Embryonic facial prominence (tissue), 1 donor: Measurements from ENCODE around the gene S100A4.
A peak's percentile ranks its signal among the peaks of the same experiment; 100 is the strongest.
"Not testable (repeated sequence)": the region's sequence is repeated elsewhere in the genome, so short reads cannot be mapped to it uniquely, and the experiment has no call there.

Experiments
- DNase-seq: peaks from one replicate; pipeline ENCODE4 v3.0.0-alpha.2; 2016; ENCODE audit errors: extremely low spot score

The S100A4 gene

DNA sequence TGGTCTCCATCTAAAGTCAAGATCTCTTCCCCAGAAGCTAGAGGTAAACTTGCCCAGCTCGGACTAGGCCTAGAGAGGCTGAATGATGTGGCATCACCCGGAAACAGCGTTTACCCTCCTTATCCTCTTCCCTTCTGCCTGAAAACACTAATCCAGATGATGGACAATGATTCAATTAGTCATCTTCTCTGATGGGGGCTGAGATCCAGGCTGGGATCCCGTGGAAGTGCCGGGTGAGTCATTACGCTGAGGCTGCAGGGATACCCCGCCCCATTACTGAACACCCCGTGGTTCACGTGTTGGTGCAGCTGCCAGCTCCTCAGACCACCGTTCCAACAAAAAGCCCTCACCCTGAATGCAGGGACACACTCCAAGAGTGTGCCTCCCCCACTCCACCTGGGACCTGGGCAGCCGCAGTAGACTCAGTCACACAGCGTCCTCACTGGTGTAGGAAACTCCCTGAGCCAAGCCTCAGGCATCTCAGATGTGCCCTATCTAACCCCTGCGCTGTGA, 11.9 kb downstream of the S100A4 start:
- DNase-seq: no peak

DNA sequence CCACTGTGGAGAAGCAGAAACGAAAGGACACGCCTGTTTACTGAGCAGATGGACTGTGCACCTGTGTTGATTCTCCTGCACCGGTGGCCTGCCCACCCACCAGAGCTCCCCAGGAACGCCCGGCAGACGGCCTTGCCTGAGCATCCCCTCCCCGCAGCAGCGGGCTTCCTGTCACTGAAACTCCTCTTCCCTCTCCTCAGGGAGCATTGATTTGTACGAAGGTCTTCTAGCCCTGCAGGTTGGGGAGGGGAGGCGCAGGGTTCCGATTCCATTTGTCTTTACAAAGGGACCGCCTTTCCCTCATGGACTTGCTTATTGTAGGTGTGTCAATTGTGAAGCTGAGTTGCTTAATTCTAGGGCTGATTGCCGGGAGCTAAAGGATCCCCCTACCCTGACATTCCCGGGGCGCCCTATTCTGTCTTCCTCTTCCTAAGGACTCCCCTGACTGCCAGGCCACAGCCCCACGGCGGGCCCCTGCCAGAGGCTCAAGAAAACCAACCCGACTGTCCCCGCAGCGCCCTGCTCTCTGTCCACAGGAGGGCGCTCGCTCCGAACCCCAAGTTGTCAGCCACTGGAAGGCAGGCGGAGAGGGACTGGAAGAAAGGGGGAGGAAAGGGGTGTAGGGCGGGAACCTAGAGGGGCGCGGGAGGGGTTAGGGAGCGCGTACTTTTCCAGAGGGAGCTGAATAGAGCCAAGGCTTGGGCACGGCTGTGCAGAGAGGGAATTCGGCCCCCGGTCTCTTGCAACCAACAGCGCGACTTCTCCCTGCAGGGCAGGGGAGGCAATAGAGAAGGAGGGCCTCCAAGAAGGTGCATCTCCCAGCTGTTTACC, 12.6 kb downstream of the S100A4 start:
- peak; percentile 78 for DNase-seq

DNA sequence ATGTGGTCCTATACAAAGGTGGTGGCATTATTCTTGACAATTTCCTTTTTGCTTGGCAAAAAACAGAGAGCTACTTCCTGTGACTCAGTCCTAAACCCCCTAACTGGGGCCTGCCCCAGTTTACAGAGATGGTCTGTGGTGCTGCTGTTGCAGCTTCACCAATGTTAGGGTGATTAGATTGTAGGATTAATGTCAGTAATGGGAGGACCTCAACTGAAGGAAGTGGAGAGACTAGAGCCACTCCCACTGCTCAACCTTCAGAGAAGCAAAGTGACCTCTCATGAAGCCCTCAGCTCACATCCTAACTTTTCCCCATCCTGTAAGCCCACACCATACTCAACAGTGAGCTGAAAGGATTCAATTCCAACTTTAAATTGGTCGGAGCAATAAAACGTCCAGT, 13.4 kb downstream of the S100A4 start:
- DNase-seq: no peak

DNA sequence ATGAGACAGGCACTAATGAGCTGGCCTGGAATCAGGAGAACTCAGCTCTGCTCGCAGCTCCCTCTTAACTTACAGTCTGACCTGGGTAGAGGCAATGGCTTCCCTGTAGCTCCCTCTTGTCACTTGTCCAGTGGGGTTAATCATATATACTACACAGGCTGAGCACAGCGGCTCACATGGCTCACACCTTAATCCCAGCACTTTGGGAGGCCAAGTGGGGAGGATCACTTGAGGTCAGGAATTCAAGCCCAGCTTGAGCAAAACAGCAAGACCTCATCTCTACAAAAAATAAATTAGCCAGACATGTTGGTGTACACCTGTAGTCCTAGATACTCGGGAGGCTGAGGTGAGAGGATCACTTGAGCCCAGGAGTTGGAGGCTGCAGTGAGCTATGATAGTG, 14.0 kb downstream of the S100A4 start:
- DNase-seq: no peak

DNA sequence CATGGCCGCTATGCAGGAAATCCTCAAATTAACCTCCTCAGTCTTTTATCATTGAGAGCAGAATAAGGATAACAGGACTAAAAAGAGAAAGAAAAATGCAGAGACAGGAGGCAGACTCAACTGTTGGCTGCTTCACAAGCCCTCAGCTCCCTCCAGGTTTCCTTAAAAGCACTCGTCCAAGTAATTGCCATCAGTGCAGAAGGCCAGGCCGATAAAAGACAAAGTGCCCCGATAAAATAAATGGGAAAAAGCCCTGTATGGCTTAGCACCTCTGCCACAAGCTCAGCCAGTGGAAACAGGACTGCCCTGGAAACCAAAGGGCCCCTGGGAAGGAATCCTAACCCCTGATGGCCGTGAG, 17.9 kb downstream of the S100A4 start:
- no peak for DNase-seq

DNA sequence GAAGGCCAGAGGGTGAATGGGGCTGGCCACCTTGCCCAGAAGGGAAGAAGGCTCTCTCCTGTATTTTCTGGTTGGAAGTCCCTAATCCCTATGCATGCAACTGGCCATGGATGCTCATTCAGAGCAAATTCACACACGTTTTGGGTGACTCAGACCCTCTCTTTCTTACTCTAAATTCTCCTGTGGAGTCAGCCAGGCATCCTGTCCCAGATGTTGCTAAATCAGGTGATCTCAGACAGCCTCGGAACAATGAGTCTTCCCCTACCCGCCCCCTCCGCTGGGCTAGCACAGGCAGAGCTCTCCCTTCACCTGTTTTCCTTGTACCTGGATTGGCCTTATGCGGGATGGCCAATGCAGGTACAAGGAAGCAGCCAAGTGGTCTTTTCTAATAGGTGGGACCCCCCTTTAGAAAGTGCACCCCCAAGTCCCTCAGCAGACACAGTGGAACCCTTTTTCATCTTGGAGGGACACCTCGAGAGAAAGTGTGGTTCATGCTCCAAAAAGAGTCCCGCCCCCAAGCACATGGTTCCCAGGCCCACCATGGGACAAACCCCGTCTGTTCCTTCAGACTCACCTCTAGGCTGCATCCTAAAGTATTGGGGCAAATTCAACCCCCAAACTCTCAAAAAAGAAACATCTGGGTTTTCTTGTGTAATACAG, 18.5 kb downstream of the S100A4 start:
- DNase-seq: no peak

DNA sequence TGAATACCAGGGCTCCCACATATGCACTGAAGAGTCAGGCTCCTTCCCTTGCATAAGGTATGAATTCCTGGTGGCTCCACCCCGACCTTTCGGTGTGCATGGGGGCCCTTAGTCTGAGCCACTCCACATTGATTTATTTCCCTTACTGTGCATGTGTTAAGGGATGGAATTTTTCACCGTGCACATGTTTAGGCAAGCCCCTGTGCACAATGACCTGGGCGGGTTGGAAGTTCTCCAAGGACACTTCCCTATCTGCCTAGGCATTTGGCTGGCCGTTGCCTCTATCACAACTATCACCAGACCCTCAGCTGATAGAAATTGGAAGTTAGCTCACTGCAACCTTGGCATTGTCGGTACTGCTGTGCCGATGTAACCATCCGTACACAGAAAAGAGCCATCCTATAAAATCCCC, 19.5 kb downstream of the S100A4 start:
- no peak for DNase-seq

DNA sequence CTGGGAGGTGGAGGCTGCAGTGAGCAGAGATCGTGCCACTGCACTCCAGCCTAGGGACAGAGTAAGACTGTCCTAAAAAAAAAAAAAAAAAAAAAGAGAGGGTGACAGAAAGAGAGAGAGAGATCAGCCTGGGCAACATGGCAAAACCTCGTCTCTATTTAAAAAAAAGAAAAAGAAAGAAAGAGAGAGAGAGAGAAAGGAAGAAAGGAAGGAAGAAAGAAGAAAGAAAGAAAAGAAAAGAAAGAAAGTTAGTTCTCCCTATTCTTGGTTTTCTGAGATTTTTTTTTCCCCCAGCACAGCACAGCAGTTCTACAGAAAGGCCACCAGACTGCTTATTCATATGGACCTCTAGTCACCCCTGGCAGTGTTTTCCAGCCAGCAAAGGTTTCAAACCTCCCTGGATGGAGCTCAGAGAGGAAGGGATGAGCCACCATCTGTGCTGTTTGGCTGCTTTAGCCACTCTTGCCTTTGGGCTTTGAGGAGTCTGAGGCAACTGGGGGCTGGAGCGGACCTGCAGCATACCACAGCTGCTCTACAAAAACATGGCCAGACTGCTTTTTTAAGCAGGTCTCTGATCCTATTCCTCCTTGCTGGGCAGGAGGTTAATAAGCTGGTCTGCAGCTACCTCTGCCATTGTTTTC, 20.4 kb downstream of the S100A4 start:
- no peak for DNase-seq

DNA sequence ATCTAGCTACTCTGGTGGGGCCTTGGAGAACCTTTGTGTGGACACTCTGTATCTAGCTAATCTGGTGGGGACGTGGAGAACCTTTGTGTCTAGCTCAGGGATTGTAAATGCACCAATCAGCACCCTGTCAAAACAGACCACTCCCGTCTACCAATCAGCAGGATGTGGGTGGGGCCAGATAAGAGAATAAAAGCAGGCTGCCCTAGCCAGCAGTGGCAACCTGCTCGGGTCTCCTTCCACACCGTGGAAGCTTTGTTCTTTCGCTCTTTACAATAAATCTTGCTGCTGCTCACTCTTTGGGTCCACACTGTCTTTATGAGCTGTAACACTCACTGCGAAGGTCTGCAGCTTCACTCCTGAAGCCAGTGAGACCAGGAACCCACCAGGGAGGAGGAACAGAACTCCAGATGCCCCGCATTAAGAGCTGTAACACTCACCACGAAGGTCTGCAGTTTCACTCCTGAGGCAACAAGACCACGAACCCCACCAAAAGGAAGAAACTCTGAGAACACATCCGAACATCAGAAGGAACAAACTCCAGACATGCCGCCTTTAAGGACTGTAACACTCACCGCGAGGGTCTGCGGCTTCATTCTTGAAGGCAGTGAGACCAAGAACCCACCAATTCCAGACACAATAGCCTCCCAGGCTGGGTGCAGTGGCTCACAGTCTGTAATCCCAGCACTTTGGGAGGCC, 23.1 kb downstream of the S100A4 start:
- not testable (repeated sequence) for DNase-seq

DNA sequence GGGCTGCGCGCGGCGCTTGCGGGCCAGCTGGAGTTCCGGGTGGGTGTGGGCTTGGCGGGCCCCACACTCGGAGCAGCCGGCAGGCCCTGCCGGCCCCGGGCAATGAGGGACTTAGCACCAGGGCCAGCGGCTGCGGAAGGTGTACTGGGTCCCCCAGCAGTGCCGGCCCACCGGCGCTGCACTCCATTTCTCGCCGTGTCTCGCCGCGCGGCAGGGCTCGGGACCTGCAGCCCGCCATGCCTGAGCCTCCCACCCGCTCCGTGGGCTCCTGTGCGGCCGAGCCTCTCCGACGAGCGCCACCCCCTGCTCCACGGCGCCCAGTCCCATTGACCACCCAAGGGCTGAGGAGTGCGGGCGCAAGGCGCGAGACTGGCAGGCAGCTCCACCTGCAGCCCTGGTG, 23.8 kb downstream of the S100A4 start:
- not testable (repeated sequence) for DNase-seq

DNA sequence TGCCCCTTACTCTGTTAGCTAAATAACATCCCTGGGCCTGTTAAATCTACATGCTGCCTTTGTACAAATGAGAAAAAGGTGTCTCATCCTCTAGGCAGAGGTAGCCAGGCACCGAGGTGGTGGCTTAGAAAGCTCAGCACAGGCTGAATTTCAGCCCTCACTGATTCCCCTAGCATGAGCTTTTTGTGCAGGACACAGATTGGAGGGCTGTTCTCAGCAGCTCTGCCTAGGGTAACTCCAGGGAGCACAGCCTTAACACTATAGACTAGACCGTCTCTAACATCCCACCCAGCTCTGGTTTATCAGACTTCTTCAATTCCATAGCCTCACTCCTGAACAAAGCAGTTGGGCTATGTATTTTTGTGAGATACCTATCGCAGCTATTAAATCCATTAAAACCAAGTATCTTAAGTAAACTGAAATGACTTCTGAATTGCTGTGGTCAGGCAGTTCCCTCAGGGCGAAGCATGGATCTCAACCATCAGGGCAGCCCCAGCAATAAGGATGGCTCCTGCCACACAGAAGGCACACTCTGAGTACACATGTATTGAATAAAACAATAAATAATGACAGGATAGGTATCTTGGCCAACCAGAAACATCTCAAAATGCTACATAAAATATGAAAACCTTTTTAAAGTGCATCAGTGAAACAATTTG, 24.7 kb downstream of the S100A4 start:
- DNase-seq: no peak

DNA sequence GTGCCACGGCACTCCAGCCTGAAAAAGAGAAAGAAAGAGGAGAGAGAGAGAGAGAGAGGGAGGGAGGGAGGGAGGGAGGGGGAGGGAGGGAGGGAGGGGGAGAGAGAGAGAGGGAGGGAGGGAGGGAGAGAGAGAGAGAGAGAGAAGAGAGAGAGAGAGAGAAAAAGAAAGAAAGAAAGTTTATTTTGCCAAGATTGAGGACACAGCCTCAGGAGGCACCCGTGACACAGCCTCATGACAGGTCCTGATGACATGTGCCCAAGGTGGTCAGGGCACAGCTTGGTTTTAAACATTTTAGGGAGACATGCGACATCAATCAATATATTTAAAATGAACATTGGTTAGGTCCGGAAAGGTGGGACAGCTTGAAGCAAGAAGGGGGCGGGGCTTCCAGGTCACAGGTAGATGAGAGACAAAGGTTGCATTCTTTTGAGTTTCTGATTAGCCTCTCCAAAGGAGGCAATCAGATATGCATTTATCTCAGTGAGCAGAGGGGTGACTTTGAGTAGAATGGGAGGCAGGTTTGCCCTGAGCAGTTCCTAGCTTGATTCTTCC, 25.4 kb downstream of the S100A4 start:
- not testable (repeated sequence) for DNase-seq

DNA sequence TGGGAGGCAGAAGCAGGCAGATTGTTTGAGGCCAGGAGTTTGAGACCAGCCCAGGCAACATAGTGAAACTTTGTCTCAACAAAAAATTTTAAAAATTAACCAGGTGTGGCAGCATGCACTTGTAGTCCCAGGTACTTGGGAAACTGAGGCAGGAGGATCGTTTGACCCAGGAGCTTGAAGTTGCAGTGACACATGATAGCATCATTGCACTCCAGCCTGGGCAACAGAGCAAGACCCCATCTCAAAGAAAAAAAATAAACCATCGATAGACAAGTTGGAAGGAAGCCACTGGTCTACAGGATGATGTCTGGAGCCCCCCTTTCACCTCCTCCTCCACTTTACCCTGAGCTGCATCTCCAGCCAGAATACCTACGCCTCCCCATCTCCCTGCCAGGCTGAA, 26.4 kb downstream of the S100A4 start:
- DNase-seq: no peak

DNA sequence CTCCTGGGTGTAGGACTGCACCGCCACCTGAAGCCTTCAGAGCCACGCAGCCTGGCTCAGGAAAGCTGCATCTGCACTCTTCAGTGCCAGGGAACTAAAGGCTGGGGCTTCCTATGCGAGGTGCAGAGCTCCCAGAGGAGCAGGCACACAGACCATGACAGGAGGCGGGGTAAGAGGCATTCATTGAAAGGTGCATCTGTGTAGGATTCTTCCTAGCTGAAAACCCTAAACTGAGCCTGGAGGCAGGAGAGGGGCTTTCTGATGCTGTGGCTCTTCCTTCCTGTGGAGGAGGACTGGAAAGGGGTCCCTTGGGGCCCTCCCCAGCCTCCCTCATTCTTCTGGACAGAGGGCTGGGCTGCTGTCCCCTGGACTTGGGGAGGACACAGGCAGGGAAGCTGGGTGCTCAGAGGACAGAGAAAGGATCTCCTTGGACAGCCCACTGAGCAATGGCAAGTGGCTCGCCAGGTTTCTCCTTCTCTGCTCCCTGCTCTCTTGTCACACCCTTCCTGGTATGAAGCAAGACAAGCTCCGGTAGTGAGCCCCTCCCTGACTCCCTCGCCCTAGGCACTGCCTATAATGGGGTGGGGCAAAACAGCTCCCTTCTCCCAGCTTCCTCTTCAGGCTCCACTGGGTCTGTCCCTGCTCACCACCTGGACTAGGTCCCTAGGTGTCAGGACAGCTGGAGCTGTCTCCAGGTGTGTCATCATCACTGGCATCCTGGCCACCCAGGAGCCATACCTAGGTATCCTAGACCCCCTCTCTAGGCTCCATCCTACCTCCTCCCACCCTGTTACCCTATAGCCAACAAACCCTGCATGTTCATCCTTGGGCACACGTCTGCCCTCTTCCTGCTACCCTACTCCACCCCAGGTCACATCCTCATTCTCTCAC, 29.9 kb downstream of the S100A4 start:
- no peak for DNase-seq

DNA sequence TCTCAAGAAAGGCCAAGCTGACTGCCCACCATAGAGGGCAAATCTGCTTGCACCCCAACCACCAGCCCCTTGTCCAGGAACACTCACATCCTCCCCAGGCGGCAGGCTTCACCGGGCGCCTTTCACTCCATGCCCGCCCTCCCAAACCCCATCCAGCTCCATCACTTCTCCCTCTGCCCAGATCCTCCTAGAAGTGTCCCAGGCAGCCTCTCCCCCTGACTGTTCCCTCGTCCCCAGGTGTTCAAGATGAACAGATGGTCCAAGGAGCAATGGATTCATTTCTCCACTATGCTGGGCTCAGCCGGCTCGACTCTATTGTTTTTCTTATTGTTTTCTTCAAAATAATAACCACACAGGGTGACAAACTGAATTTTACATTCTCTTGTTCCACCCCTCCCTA, 31.9 kb downstream of the S100A4 start:
- no peak for DNase-seq

DNA sequence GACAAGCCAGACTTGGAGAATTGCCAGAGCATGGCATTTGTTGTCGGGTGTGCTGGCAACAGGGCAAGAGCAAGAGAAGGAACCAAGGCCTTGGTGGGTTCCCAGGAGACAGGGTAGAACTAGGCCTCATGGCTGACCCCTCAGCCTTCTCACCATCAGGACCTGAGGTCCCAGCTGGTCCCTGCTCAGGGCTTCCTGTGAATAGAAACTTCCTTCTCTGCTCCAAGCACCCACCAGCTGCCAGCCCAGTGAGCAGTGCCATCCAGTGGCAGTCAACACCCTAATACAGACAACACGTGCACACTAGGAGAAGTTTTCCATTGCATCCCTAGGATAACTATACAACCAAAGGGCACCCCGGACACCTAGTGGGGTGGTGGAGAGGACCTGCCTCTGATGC, 32.6 kb downstream of the S100A4 start:
- DNase-seq: no peak

DNA sequence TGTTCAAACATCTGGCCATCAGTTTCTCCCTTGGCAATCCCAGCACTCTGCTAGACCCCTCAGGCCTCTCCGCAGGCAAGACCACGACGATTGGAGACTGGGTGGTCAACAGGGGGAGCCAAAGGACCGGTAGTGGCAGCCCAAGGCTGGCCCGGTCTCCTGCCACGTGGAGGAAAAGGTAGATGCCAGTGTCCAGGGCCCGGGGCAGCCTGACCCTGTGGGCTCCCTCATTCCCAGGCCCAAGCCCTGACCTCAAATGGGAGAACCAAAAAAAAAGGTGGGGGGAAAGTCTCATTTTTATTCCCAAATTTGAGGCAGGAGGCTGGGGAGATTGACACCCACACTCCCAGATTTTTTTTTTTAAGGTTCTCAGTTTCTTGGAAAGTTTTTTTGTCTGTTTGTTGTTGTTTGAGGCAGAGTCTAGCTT, 34.6 kb downstream of the S100A4 start:
- peak; percentile 48 for DNase-seq

DNA sequence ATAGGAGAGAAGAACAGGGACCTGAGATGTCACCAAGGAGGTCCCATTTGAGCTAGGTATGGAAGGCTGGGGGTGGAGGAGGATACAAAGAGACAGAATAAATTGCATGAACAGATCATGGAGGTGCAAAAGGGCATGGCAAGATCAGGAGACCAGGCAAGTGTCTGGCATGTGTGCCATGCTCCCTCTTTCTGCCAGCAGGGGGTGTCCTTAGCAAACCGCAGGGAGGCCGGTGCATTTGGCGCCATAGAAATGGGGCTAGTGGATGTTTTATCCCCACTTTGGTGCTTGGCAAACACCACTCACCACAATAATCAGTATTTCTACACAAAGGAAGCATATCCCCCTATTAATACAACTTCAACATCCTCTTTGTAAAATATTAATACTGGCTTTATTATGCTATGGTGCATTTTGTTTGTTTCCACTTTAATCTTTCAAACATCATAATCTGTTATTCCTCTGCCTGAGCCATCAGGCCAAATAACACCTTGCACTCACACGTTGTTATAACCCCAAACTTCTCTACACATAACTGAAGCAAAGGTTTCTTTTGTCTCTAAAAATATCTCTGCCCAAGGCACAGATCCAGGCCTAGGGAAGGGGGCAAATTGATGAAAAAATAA, 35.8 kb downstream of the S100A4 start:
- no peak for DNase-seq

DNA sequence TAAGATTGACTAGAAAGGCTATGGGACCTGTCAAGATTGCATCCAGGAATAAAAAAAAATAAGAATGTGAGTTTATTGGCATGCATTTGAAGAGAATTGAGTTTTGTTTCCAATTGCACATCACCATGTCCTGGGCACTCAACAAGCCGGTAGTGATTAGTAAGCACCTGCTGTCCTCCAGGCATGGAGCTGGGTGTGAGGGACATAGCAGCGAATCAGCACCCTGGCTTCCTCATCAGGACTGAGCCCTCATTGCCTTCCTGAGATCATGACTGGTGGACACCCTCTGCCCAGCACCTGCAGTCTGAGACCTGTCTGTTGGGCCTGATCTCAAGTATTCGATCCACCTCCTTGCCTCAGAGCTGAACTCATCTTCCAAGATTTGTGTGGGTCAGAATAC, 36.6 kb downstream of the S100A4 start:
- DNase-seq: no peak
